SW480 (cell line): Measurements from ENCODE around the gene ZNF433.

ENCODE experiments used
- DNase-seq: peaks from one replicate; pipeline ENCODE4 v3.0.0-alpha.2; 2016; ENCODE audit warnings: low spot score

ZNF433 gene

GRCh38 chr19:11989112-11989456, 46.4 kb downstream of the ZNF433 start:
- no peak for DNase-seq

- DNase-seq, result peak; percentile 97
Observed at GRCh38 chr19:11987405-11988281, 47.8 kb downstream of the ZNF433 start.

DNA sequence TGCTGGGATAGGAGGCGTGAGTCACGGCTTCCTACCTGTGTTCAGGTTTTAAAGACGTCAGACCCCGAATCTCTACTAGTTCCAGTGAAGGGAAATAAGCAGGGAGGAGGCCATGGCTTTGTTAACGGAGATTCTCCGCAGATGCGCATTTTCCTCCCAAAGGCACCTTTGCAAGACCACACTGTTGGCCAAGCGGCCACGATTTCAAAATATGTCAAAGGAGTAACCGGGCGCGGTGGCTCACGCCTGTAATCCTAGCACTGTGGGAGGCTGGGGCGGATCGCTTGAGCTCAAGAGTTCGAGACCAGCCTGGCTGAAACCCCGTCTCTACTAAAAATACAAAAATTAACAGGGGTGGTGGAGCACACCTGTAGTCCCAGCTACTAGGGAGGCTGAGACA, 48.7 kb downstream of the ZNF433 start:
- DNase-seq, result no peak

DNA sequence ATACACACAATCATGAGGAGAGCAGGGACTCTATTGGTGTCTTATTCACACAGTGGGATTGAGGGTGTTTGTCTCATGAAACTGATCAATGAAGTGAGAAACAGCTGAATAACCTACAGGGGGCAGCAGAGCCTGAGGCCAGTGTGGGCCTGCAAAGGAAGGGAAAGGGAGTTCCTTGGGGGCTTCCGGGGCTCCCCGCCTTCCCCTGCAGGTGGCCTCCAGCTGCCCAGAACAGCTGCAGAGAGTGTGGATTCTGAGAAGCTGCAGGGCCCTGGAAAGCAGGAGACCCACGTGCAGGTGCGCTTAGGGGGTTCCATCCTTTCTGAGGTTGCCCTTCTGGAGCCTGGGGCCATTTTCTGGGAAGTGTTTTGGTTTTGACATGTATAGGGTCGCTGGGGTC, 50.5 kb downstream of the ZNF433 start:
- no peak for DNase-seq

GRCh38 chr19:11982526-11982925, 53.0 kb downstream of the ZNF433 start:
- DNase-seq, result no peak

GRCh38 chr19:11979527-11979926, 56.0 kb downstream of the ZNF433 start:
- DNase-seq, result no peak

DNA sequence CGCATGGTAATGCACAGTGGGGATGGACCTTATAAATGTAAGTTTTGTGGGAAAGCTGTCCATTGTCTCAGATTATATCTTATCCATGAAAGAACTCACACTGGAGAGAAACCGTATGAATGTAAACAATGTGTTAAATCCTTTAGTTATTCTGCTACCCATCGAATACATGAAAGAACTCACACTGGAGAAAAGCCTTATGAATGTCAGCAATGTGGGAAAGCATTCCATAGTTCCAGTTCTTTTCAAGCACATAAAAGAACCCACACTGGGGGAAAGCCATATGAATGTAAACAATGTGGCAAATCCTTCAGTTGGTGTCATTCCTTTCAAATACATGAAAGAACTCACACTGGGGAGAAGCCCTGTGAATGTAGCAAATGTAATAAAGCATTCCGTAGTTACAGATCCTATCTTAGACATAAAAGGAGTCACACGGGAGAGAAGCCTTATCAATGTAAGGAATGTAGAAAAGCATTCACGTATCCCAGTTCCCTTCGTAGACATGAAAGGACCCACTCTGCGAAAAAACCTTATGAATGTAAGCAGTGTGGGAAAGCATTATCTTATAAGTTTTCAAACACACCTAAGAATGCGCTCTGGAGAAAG, 56.9 kb downstream of the ZNF433 start:
- no peak for DNase-seq

DNA sequence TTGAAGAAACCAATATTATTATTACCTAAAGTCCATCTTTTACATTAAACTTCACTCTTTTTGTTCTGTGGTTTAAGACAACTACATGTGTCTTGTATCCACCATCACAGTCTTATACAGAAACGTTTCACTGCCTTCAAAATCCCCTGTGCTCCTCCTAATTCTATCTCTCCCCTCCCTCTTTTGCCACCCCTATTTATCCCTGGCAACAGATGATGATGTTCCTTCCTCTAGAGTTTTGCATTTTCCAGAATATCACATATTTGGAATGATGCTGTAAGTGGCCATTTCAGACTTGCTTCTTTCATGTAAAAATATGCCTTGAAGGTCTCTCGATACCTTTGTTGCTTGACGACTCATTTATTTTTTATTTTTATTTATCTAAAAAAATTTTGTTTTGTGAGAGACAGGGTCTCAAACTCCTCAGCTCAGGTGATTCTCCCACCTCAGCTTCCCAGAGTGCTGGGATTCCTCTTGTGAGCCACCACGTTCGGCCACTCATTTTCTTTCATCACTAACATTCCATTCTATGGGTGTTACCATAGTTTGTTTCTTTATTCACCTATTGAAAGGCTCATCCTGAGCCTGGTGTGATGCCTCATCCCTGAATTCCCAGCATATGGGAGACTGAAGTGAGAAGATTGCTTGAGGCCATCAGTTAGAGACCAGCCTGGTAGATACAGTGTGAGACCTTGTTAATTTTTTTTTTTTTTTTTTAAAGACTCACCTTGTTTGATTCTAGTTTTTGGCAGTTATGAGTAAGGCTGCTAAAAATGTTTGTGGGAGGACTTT, 62.3 kb downstream of the ZNF433 start:
- DNase-seq, result no peak

- DNase-seq, result no peak
Observed at GRCh38 chr19:11971041-11971440, 64.4 kb downstream of the ZNF433 start.

GRCh38 chr19:11970174-11970573, 65.3 kb downstream of the ZNF433 start:
- DNase-seq, result no peak

- DNase-seq, result peak; percentile 90
Observed at GRCh38 chr19:11964858-11965645, 70.4 kb downstream of the ZNF433 start, which contains the start of gene ZNF763. TSS of gene ZNF763 (plus strand) at chr19:11965040. CDS start at chr19:11965209, 169 bp downstream.
